ENCODE results near the gene TRIM62.

- TF ChIP-seq CTCF (conservative IDR thresholded peaks at IDR 0.05; ENCODE audit: low read depth in 2 of 2) = no peak
- TF ChIP-seq POLR2AphosphoS5 (IDR thresholded peaks at IDR 0.05; ENCODE audit: low read depth) = no peak
- no peak for TF ChIP-seq EZH2phosphoT487 (IDR thresholded peaks at IDR 0.05; ENCODE audit: unreplicated experiment)
- no peak for TF ChIP-seq ZNF114 (CRISPR knock-in tag; IDR thresholded peaks at IDR 0.05)
- TF ChIP-seq CREB1 (CRISPR knock-in tag; IDR thresholded peaks at IDR 0.05; ENCODE audit: low read depth) = no peak
- TF ChIP-seq EZH2 (IDR thresholded peaks at IDR 0.05; ENCODE audit: low read depth, unreplicated experiment) = no peak
- no peak for TF ChIP-seq REST (IDR thresholded peaks at IDR 0.05; ENCODE audit: unreplicated experiment)
Measured at GRCh38 chr1:33206340-33206739, 24.5 kb upstream of the TRIM62 start.

Data from GM23338 (cell line).